Sigmoid colon (tissue), 4 donors: ENCODE data around the gene TNRC18.
"Not testable (repeated sequence)": the region's sequence is repeated elsewhere in the genome, so short reads cannot be mapped to it uniquely, and the experiment has no call there.

Experiments
- EP300 ChIP-seq, 4 donors: sonication (generic); formaldehyde crosslinking; IDR thresholded peaks; one replicate each; pipeline ENCODE4 v1.6.1; 2017; ENCODE audit warnings: antibody characterized with exemption in 4 of 4
- POLR2A ChIP-seq, 2 donors: fragments of 450-650 bp; IDR thresholded peaks; one replicate each; pipeline ENCODE4 v1.6.1; 2016; ENCODE audit warnings: antibody characterized with exemption in 2 of 2, mild to moderate bottlenecking in 2 of 2, moderate library complexity in 2 of 2
- POLR2AphosphoS5 ChIP-seq, 4 donors: sonication (generic); formaldehyde crosslinking; IDR thresholded peaks; one replicate each; pipeline ENCODE4 v1.6.1; 2017; ENCODE audit warnings: antibody characterized with exemption in 4 of 4
- TF ChIP-seq, protein P1 (sequence below), 4 experiments: fragments of 450-650 bp in 3 of 4; fragments of 200-600 bp in 1 of 4; IDR thresholded peaks; one replicate each; pipeline ENCODE4 v1.5.1; 2016 to 2019; ENCODE audit warnings: antibody characterized with exemption in 4 of 4, mild to moderate bottlenecking in 3 of 4, moderate library complexity in 2 of 4

DNA sequence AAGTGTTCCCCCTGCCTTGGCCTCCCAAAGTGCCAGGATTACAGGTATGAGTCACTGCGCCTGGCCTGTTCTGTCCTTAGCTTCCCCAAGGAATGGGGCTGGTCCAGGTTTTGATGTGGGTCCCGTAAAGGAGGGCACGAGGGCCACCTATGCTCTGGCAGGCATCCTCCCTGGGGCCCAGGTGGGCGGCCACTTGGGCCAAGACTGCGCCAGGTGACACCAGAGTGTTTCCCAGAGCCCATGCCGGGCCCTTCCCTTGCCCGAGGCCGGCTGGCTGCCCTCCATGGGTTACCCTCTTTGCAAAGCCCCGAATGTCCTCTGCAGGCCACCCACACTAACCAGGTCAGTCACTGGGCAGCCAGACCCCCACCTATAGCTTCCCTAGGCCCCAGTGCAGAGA is 118.6 kb downstream of the TNRC18 start:
- TF ChIP-seq EP300, POLR2A, POLR2AphosphoS5 (IDR thresholded peaks at IDR 0.05): not testable (repeated sequence)
- TF ChIP-seq, protein P1, sequence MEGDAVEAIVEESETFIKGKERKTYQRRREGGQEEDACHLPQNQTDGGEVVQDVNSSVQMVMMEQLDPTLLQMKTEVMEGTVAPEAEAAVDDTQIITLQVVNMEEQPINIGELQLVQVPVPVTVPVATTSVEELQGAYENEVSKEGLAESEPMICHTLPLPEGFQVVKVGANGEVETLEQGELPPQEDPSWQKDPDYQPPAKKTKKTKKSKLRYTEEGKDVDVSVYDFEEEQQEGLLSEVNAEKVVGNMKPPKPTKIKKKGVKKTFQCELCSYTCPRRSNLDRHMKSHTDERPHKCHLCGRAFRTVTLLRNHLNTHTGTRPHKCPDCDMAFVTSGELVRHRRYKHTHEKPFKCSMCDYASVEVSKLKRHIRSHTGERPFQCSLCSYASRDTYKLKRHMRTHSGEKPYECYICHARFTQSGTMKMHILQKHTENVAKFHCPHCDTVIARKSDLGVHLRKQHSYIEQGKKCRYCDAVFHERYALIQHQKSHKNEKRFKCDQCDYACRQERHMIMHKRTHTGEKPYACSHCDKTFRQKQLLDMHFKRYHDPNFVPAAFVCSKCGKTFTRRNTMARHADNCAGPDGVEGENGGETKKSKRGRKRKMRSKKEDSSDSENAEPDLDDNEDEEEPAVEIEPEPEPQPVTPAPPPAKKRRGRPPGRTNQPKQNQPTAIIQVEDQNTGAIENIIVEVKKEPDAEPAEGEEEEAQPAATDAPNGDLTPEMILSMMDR (IDR thresholded peaks at IDR 0.05): not testable (repeated sequence)
